GM10248 (cell line): ENCODE results near the gene PRRC2B.
"Not testable (repeated sequence)": the region's sequence is repeated elsewhere in the genome, so short reads cannot be mapped to it uniquely, and the experiment has no call there.

ENCODE experiments used
- CTCF ChIA-PET: fragments of 300-600 bp; sonication (Branson Sonifier 250); formaldehyde crosslinking; extraction: SDS; loops from one replicate; lab custom pipeline; 2021; ENCODE audit warnings: antibody characterized with exemption; lab: Yijun Ruan, JAX
- POLR2A ChIA-PET: fragments of 350-650 bp; sonication (Branson Sonifier 250); formaldehyde crosslinking; extraction: SDS; loops from one replicate; lab custom pipeline; 2020; ENCODE audit warnings: antibody characterized with exemption; lab: Yijun Ruan, JAX
- DNase-seq: peaks from one replicate; pipeline ENCODE4 v3.0.0; 2012; ENCODE audit errors: extremely low spot score
- TF ChIP-seq, protein P1 (sequence below): IDR thresholded peaks from 2 replicates; pipeline ENCODE4 v1.5.1; 2012; ENCODE audit warnings: mild to moderate bottlenecking, low read depth; ENCODE audit errors: extremely low read depth, missing control alignments, control extremely low read depth

The PRRC2B gene

DNA sequence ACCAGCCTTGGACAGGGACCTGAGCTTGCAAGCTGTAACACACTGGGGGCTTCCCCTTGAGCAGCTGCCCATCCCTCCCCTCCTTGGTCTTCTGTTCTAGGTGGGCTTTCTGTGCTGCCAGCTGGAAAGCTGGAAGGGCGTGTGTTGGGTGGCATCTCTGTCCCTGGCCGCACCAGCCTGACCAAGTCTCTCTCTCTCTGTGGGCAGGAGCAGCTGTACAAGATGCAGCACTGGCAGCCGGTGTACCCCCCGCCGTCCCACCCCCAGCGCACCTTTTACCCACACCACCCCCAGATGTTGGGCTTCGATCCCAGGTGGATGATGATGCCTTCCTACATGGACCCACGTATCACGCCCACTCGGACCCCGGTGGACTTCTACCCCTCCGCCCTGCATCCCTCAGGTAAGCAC lies 76.7 kb downstream of the PRRC2B start:
- ChIA-PET CTCF (interaction anchor here (1.3 to 1.9 kb wide), 2 partner anchors 9 to 11 kb away, joined by 4 to 5 read pairs; no protein-coding TSS in a partner anchor), POLR2A (no interaction called here)
- no peak for DNase-seq
- TF ChIP-seq, protein P1, sequence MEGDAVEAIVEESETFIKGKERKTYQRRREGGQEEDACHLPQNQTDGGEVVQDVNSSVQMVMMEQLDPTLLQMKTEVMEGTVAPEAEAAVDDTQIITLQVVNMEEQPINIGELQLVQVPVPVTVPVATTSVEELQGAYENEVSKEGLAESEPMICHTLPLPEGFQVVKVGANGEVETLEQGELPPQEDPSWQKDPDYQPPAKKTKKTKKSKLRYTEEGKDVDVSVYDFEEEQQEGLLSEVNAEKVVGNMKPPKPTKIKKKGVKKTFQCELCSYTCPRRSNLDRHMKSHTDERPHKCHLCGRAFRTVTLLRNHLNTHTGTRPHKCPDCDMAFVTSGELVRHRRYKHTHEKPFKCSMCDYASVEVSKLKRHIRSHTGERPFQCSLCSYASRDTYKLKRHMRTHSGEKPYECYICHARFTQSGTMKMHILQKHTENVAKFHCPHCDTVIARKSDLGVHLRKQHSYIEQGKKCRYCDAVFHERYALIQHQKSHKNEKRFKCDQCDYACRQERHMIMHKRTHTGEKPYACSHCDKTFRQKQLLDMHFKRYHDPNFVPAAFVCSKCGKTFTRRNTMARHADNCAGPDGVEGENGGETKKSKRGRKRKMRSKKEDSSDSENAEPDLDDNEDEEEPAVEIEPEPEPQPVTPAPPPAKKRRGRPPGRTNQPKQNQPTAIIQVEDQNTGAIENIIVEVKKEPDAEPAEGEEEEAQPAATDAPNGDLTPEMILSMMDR: no peak

DNA sequence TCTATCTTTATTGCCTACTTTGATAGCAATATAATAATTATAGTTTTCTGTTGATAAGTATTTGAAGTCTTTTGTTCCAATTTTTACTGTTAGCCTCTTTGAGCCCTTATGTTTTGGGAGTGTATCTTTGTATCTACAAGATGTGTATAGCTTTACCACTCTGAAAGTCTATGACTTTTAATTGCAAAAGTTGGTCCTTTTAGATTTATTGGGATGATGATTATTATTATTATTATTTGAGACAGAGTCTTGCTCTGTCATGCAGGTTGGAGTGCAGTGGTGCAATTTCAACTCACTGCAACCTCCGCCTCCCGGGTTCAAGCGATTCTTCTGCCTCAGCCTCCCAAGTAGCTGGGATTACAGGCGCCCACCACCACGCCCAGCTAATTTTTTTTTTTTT lies 78.2 kb downstream of the PRRC2B start:
- POLR2A ChIA-PET, CTCF ChIA-PET: not testable (repeated sequence)

DNA sequence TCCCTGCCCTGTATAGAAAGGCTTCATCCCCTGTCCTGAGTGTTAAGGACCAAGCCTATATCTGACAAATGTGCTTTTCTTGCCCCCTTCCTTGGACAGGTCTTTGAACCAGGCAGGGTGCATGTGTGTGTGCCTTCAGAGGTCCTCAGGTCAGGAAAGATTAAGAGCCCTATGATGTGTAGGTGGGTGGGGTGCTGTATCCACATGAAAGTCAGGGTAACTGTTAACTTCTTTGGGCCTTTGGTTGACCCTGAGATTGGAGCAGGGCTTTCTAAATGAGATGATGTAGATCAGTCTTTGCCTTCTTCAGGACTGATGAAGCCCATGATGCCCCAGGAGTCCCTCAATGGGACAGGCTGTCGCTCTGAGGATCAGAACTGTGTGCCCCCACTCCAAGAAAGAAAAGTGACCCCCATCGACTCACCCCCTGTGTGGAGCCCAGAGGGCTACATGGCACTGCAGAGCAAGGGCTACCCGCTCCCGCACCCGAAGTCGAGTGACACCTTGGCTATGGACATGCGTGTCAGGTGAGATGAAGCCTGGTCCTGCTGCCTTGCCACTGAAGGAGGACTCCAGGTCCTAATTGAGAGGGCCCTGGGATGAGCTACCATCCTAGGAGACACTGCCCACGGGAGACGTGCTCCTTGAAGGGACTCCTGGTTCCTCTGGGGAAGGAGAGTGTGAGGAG lies 79.5 kb downstream of the PRRC2B start:
- ChIA-PET CTCF (interaction anchor here (1.1 kb wide), 1 partner anchor 90 kb away, joined by 3 read pairs; no protein-coding TSS in a partner anchor), POLR2A (no interaction called here)
- no peak for DNase-seq
- TF ChIP-seq, protein P1: no peak

More for the DNA sequence above, 78.2 kb downstream of the PRRC2B start:
- not testable (repeated sequence) for DNase-seq

DNA sequence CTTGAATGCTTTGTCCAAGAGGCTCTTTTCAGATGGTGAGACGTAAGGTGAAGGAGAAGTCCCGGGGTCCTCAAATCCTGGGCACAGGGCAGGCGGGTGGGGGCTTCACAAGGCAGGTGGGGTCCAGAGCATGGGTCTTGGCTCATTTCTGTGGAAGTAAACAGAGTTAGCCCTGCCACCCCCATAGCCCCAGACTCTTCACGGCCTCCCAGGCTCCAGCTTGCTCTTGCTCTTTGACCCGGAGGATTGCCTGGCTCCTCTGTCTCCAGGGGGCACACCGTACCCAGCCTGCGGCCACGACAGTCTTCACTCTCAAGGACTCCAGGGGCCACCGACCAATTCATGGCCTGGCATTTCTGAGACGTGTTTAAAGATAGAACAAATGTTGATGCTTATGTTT lies 80.0 kb downstream of the PRRC2B start:
- TF ChIP-seq, protein P1: no peak
- POLR2A ChIA-PET: no interaction called here
- no peak for DNase-seq
- CTCF ChIA-PET: interaction anchor here (1.1 to 2.8 kb wide), 2 partner anchors 10 to 90 kb away, joined by 3 to 6 read pairs; no protein-coding TSS in a partner anchor

DNA sequence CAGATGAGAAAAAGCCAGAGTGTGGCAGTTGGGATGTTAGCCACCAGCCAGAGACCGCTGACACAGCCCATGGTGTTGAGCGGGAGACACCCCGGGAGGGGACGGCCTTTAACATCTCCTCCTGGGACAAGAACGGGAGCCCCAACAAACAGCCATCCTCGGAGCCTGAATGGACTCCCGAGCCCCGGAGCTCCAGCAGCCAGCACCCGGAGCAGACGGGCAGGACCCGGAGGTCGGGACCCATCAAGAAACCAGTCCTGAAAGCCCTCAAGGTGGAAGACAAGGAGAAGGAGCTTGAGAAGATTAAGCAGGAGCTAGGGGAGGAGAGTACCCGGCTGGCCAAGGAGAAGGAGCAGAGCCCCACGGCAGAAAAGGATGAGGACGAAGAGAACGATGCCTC lies 80.8 kb downstream of the PRRC2B start:
- TF ChIP-seq, protein P1: no peak
- ChIA-PET CTCF (interaction anchor here (1.1 to 2.8 kb wide), 2 partner anchors 11 to 91 kb away, joined by 3 to 6 read pairs; no protein-coding TSS in a partner anchor), POLR2A (no interaction called here)
- no peak for DNase-seq

DNA sequence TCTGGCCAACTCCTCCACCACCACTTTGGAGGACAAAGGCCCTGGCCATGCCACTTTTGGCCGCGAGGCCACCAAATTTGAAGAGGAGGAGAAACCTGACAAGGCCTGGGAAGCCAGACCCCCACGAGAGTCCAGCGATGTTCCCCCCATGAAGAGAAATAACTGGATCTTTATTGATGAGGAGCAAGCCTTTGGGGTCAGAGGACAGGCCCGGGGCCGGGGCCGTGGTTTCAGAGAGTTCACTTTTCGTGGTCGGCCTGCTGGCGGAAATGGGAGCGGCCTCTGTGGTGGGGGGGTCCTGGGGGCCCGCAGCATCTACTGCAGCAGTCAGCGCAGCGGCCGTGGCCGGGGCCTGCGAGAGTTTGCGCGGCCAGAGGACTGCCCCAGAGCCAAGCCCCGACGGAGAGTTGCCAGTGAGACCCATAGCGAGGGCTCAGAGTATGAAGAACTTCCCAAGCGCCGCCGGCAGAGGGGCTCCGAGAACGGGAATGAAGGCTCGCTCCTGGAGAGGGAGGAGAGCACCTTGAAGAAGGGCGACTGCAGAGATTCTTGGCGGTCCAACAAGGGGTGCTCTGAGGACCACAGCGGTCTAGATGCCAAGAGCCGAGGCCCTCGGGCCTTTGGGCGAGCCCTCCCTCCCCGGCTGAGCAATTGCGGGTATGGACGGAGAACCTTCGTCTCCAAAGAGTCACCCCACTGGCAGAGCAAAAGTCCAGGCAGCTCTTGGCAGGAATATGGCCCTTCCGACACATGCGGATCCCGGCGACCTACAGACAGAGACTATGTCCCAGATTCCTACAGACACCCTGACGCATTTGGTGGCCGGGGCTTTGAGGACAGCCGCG lies 81.4 kb downstream of the PRRC2B start:
- CTCF ChIA-PET: interaction anchor here (2.1 to 2.8 kb wide), 2 partner anchors 11 to 125 kb away, joined by 5 to 6 read pairs; no protein-coding TSS in a partner anchor
- POLR2A ChIA-PET: no interaction called here

More for the DNA sequence above, 81.4 kb downstream of the PRRC2B start:
- no peak for DNase-seq
- TF ChIP-seq, protein P1: no peak
